ENCODE results near the gene TIMM17B. TPM values are rescaled to one million over a fixed set of nuclear protein-coding genes. Genes with fewer than 3 reads are reported as not detected.

The TIMM17B gene
- total and polyA plus RNA-seq, 2 of the 8 experiments (the other 6 are each of a cell fraction or from before 2014, with no cell fraction given) = 77.8 to 246 TPM

DNA sequence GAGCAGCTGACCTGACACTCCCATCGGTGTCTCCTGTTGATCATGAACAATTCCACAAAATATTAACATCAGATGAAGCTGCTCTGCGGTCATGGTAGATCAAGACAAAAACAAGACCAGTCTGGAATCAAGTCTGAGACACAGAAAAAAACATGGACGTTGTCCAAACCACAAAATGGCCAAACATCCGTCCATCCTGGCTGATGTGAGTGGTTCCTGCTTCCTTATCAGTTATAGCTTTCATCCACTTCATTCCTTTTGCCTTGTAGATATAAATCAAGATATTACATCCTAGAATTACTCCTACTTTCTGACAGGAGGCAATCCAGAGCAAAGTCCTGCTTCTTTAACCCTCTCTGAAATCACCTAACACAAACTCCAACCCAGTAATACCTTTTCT, 33.4 kb downstream of the TIMM17B start:
- Histone ChIP-seq H3K23ac (ENCODE audit: insufficient read length) (no peak overlapping the region), H3K27me3 (replicated peaks in 1 of 4; ENCODE audit: control insufficient read depth in 3 of 4, extremely low read depth in 1 of 4, insufficient read depth in 3 of 4, low read length in 3 of 4) (no peaks in the 10 kb centered on the region), H3K4ac (replicated peaks; ENCODE audit: insufficient read length, low read depth, low read length) (no peak overlapping the region), H3K9me3 (ENCODE audit: insufficient read depth in 2 of 2, low read depth in 1 of 2, low read length in 1 of 2) (no peaks in the 10 kb centered on the region), H3K27ac (ENCODE audit: low read depth, low read length) (no peak overlapping the region), H3K79me1 (ENCODE audit: low read depth, low read length) (no peaks in the 10 kb centered on the region), H2AK5ac (ENCODE audit: low read depth, low read length) (no peak overlapping the region), H3K23me2 (ENCODE audit: low read depth, low read length) (no peaks in the 10 kb centered on the region), H2BK15ac (ENCODE audit: low read length) (no peak overlapping the region), H2AFZ (ENCODE audit: low read length) (no peak overlapping the region), H3K4me2 (ENCODE audit: insufficient read depth in 1 of 2, low read depth in 2 of 2, low read length in 2 of 2) (no peak overlapping the region), H4K91ac (replicated peaks; ENCODE audit: insufficient read length, low read length) (no peak overlapping the region), H3K79me2 (ENCODE audit: control insufficient read depth in 1 of 2, insufficient read depth in 2 of 2, low read length in 2 of 2) (no peaks in the 10 kb centered on the region), H4K20me1 (replicated peaks in 1 of 2; ENCODE audit: control insufficient read depth in 1 of 2, insufficient read depth in 2 of 2, low read length in 2 of 2) (no peaks in the 10 kb centered on the region), H3K9ac (replicated peaks in 1 of 4; ENCODE audit: extremely low read depth in 1 of 4, low read depth in 3 of 4, low read length in 3 of 4) (no peak overlapping the region), H2BK20ac (ENCODE audit: low read length) (no peak overlapping the region), H4K5ac (ENCODE audit: insufficient read length, low read depth, low read length) (no peak overlapping the region), H3K14ac (ENCODE audit: insufficient read length) (no peak overlapping the region), H4K8ac (ENCODE audit: extremely low read depth, insufficient read depth, low read length) (no peak overlapping the region), H3K36me3 (ENCODE audit: control insufficient read depth in 2 of 4, insufficient read depth in 4 of 4, low read length in 3 of 4) (no peaks in the 10 kb centered on the region), H2BK120ac (replicated peaks; ENCODE audit: low read depth, low read length) (no peak overlapping the region), H2BK5ac (ENCODE audit: low read depth, low read length) (no peak overlapping the region), H3K56ac (replicated peaks; ENCODE audit: insufficient read length, low read depth, low read length) (no peak overlapping the region), H3K4me1 (replicated peaks in 1 of 4; ENCODE audit: control insufficient read depth in 3 of 4, insufficient read depth in 4 of 4, low read length in 3 of 4) (peaks cover 0 to 3% (median 0%) of the 10 kb centered on the region in 4 experiments; a peak in 1 of 7 replicates), H3K4me3 (ENCODE audit: extremely low read depth in 1 of 4, insufficient read depth in 2 of 4, low read depth in 3 of 4, low read length in 4 of 4) (no peak overlapping the region), H2BK12ac (ENCODE audit: low read depth, low read length) (no peak overlapping the region), H3K18ac (ENCODE audit: extremely low read depth, low read length) (no peak overlapping the region)
- DNase-seq (ENCODE audit: low read depth in 1 of 2, low spot score in 2 of 2) (no peak), FAIRE-seq (no peak)
- ChIA-PET POLR2A (ENCODE audit: partially characterized antibody) (no interaction called here), CTCF (ENCODE audit: partially characterized antibody) (no interaction called here)
- WGBS, 2 experiments (ENCODE audit: extremely low coverage in 1 of 2, insufficient coverage in 1 of 2, insufficient read length in 1 of 2, insufficient replicate concordance in 2 of 2, low coverage in 1 of 2, low lambda C conversion rate in 2 of 2, missing lambda C conversion rate in 1 of 2) = 86% methylated on average over 4 of the region's 4 CpGs; no CpG with 5 or more reads in 1 of the 2 experiments
- TF ChIP-seq POU5F1 (IDR thresholded peaks at IDR 0.05; ENCODE audit: low read depth, low read length) (no peak), PHF8 (conservative IDR thresholded peaks at IDR 0.05; ENCODE audit: low read depth, low read length) (no peak), TBP (IDR thresholded peaks at IDR 0.05; ENCODE audit: low read depth, low read length) (no peak), HDAC6 (IDR thresholded peaks at IDR 0.05; ENCODE audit: low read depth, low read length) (no peak), CBX5 (IDR thresholded peaks at IDR 0.05; ENCODE audit: low read depth, low read length) (no peak), EZH2 (IDR thresholded peaks at IDR 0.05; ENCODE audit: low read depth, low read length, severe bottlenecking) (no peak), JUND (IDR thresholded peaks at IDR 0.05; ENCODE audit: low read length) (no peak), EGR1 (IDR thresholded peaks at IDR 0.05; ENCODE audit: borderline replicate concordance, low read depth, low read length) (no peak)
